VCaP (cell line): Measurements from ENCODE around the gene ZKSCAN5.

ENCODE experiments used
- H3K27ac ChIP-seq: fragments of 450-650 bp; 2 replicates; pipeline ENCODE4 v1.5.1; 2017
- TF ChIP-seq, protein P1 (sequence below): fragments of 450-650 bp; conservative IDR thresholded peaks from 2 replicates; pipeline ENCODE4 v1.5.1; 2017; ENCODE audit warnings: mild to moderate bottlenecking, moderate library complexity

ZKSCAN5 gene

DNA sequence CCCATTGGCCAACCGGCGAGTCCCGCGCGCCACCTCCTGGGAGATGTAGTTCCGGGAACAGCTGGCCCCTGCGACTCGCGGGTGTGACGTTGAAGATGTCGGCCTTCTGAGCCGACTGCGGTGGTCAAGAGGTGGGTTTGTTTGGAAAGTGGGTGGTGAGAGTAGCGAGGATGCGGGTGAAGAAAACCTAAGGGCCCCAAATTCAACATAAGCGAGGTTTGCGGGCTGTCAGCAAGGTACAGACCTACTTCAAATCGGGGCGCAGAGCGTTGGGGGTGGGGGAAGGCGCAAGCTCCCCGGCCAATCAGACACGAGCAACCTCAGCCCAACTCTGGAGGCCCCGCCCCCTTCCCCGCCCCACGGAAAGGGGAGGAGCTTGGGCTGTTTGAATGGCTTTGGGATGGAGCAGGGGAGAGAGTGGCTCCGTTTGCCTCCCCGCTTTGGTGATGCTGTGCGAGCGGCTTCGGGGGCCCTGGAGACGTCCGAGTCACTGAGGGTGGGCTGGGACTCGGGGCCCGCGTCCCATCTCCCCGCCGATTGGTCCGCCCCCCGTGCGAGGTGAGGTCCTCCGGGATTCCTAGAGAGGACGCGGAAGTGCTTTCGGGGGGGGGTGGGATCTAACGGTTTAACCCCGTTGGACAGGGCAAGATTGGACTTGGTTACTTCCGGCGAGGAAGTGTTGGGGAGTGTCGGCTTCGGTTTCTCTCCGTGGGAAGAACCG lies at the start of gene ZKSCAN5:
Gene ZKSCAN5, plus strand, starts transcription at position 60 of the 721 bp plus-strand sequence. CDS start 1,383 bp downstream, outside the sequence.
- TF ChIP-seq, protein P1, sequence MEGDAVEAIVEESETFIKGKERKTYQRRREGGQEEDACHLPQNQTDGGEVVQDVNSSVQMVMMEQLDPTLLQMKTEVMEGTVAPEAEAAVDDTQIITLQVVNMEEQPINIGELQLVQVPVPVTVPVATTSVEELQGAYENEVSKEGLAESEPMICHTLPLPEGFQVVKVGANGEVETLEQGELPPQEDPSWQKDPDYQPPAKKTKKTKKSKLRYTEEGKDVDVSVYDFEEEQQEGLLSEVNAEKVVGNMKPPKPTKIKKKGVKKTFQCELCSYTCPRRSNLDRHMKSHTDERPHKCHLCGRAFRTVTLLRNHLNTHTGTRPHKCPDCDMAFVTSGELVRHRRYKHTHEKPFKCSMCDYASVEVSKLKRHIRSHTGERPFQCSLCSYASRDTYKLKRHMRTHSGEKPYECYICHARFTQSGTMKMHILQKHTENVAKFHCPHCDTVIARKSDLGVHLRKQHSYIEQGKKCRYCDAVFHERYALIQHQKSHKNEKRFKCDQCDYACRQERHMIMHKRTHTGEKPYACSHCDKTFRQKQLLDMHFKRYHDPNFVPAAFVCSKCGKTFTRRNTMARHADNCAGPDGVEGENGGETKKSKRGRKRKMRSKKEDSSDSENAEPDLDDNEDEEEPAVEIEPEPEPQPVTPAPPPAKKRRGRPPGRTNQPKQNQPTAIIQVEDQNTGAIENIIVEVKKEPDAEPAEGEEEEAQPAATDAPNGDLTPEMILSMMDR = no peak

DNA sequence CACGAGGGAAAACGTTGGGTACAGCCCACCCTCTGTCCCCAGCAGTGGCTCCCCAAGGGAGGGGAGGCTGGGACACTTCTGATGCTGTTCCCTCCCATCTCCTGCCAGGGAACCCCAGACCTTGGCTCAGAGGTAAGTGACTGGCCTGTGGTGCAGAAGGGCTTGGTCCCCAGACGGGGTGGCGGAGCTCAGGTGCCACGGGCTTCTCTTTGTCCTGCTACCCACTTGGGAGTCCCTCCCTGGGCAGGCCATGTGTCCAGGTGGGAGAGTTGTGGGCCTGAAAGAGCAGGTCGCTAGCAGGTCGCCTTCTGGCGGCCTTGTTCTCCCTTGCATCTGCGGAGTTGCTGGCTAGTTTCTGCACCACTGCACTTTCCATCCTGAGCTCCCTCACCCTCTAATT lies 48.6 kb upstream of the ZKSCAN5 start:
- TF ChIP-seq, protein P1 = no peak
- no peak overlapping the region for H3K27ac ChIP-seq

More for the DNA sequence above, at the start of gene ZKSCAN5:
- H3K27ac ChIP-seq = peak within 1 kb of the TSS; percentile 81

DNA sequence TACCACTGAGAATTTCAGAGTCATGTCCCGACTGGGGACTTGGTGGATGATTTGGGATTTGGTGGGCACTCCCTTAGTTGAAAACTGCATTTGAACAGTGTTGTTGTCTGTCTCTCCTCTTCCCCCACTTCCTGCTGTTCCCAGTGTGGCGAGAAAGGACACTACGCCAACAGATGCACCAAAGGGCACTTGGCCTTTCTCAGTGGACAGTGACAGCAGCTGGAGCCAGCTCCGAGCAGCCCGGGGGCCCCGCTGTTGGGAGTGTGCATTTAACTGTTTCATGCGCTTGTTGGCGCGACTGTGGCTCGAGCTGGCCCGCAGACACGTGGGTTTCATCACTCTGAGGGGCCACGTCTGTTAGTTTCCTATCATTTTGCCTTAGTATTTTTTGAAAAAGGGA lies 48.2 kb upstream of the ZKSCAN5 start:
- TF ChIP-seq, protein P1 = no peak

DNA sequence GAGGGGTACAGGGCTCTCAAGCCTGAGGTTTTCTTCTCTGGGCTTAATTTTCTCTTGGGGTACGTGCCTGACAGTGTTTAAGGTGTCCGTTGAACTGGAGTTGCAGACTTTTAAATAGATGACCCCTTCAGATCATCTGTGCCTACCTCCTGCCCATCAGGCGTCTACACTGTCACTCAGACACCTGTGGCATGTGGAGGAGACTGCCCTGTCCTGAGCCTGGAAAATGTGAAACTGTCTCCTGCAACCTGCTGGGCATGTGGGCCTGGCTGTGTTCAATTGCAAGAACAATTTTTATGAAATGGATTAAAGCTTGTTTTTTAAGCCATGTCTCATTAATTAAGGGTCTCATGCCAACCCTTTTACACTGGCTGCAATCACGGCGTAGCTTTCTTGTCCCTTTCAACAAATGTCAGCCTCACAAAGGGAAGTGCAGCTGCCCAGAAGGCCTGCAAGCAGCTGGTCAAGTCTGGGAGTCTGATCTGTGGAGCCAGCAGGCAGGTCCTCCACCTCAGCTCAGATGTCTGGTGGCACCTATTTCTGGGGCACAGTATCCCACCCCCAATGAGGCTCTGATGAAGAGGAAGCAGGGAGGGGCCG lies 47.3 kb upstream of the ZKSCAN5 start:
- TF ChIP-seq, protein P1 = no peak
- H3K27ac ChIP-seq = no peak overlapping the region

More for the DNA sequence above, 48.2 kb upstream of the ZKSCAN5 start:
- no peak overlapping the region for H3K27ac ChIP-seq

DNA sequence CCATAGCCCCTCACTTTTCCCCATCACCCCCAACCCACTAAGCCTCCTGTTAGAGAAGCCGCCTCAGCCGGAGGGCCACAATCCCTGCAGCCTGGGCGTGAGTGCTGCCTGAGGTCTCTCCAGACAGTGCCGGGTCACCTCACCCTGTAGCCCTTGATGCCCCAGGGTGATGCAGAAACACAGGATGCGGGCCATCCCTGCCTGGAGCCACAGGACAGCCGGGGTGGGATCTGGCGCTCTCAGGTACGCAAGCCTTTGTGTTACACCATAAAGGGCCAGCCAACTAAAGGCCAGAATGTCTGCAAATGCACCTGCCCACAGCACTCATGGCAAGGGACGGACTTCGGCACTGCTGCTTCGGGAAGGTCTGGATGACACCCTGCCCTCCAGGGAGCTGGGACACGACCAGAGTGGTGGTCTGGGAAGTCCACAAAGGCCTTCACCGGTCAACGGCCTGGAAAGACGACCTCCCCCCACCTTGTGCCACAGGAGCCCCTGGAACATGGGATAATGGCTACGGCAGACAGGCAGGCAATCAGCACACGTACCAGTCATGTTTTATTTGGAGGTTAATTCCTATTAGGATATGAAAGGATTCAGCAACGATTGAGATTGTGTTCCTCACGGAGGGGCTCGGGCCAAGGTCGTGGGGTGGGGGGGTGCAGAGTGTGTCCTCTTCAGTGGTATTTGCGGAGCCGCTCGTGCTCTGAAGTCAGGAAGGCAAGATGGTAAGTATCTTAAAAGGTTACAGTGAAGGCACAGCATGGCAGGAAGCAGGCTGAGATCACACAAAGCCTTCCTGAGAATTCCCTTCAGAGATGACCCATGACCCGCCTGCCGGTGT lies 46.6 kb upstream of the ZKSCAN5 start:
- TF ChIP-seq, protein P1 = no peak

DNA sequence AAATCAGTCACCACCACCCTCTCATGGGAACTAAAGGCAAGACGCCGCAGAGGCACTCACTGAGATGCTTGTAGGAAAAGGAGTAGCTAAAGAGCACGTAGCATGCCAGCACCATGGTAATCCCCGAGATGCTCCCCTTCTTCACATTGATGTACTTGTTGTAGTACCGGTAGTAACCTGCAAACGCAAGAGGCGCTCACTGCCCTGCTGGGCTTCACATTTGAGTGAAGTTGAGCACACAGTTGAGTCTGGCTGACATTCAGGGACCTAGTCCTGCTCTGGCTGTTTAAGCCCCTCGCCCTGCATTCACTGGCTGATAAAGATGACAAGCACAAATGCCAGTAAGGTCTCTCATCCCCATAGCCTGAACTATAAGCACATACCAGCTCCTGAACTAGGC lies 45.4 kb upstream of the ZKSCAN5 start:
- TF ChIP-seq, protein P1 = peak; percentile 37

More for the DNA sequence above, 46.6 kb upstream of the ZKSCAN5 start:
- no peak overlapping the region for H3K27ac ChIP-seq

DNA sequence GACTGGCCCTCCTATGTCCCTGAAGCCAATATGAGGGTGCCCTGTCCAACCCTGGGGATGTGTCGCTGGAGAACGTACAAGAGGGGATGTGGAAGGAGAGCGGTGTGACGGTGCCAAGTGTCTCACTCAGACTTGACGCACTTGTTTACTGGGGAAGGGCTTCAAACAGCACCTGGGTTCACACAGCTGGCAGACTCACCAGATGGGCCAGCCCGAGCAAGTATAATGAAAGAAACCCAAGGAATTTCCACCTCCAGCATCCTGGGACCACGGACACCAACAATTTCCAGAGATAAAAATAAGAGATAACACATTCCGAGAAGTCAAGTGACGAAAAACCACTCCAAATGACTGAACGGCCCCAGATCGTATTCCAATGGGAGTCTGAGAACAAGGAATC lies 43.8 kb upstream of the ZKSCAN5 start:
- TF ChIP-seq, protein P1 = no peak
- peak overlapping the region; percentile 9; the same call in 1 of the 2 replicates for H3K27ac ChIP-seq

More for the DNA sequence above, 45.4 kb upstream of the ZKSCAN5 start:
- no peak overlapping the region for H3K27ac ChIP-seq
